Adipose tissue (tissue), 3 donors: ENCODE measurements around the gene WDHD1. TPM values are rescaled to one million over a fixed set of nuclear protein-coding genes. Genes with fewer than 3 reads are reported as not detected.
"Not testable (repeated sequence)": the region's sequence is repeated elsewhere in the genome, so short reads cannot be mapped to it uniquely, and the experiment has no call there.

ENCODE experiments used
- H3K27ac ChIP-seq: one replicate; pipeline ENCODE4 v1.5.1; 2013; ENCODE audit warnings: low read depth, low read length
- WGBS, 3 donors: extraction: QIAGEN DNeasy Blood & Tissue Kit; methylation state at CpG; one replicate each; pipeline ENCODE4 v1.1.7; 2013; 5-methylcytosine and 5-hydroxymethylcytosine counted together
- polyA plus RNA-seq, 3 donors: library from polyadenylated mRNA; stranded (reverse); fragments of 200-250 nt; gene quantifications; one replicate each; pipeline ENCODE4 v1.2.3, GENCODE V29; 2013
- donor health status: healthy with polysubstance abuse.
- donor health status: Bipolar disorder and iron deficiency.
- donor health status: healthy.

Gene WDHD1
- polyA plus RNA-seq, 3 donors: 0.49 to 0.90 (median 0.59) TPM

- H3K27ac ChIP-seq: not testable (repeated sequence)
- 91 to 95% (median 93%) methylated on average over 5 of the region's 5 CpGs for WGBS, 3 donors
Measured at GRCh38 chr14:54926570-54926969, 100.3 kb downstream of the WDHD1 start.

DNA sequence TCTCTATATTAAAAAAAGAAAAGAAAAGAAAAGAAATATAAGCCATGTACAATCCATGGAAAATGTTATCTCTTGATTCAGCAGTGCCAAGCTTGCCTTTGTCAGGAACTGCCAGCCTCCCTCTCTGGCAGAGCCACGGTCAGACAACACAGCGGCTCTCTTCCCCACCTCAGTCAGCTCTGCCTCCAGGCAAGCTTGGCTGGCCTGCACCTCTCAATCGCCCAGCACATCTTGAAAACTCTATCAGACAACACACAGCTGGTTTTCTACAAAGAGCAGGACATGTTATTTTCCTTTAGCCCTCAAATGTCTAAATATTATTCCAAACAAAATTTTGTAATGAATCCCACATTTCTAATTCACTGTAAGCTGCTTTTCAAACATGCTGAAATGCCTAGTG is 104.3 kb downstream of the WDHD1 start:
- WGBS, 3 donors: 68 to 82% (median 77%) methylated on average over 3 of the region's 3 CpGs
- H3K27ac ChIP-seq: no peak overlapping the region

- 43 to 85% (median 82%) methylated on average over 1 of the region's 1 CpG for WGBS, 3 donors
- no peak overlapping the region for H3K27ac ChIP-seq
Measured at GRCh38 chr14:54920052-54920451, 106.8 kb downstream of the WDHD1 start.

DNA sequence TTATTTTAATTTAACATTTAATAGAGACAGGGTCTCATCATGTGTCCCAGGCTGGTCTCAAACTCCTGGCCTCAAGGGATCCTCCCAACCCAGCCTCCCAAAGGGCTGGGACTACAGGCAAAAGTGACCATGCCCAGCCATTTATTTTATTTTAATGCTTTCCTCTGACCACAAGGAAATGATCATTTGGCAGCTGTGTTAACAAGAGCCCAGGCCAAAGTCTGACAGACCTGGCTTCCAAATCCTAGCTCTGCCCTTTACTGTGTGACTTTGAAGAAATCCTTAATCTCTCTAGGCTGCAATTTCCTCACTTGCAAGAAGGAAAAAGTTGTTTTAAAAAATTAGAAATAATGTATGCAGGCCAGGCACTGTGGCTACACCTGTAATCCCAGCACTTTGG is 107.6 kb downstream of the WDHD1 start:
- no peak overlapping the region for H3K27ac ChIP-seq

- no peak overlapping the region for H3K27ac ChIP-seq
- 63 to 81% (median 71%) methylated on average over 5 of the region's 5 CpGs for WGBS, 3 donors
Measured at GRCh38 chr14:54918427-54918826, 108.5 kb downstream of the WDHD1 start.

DNA sequence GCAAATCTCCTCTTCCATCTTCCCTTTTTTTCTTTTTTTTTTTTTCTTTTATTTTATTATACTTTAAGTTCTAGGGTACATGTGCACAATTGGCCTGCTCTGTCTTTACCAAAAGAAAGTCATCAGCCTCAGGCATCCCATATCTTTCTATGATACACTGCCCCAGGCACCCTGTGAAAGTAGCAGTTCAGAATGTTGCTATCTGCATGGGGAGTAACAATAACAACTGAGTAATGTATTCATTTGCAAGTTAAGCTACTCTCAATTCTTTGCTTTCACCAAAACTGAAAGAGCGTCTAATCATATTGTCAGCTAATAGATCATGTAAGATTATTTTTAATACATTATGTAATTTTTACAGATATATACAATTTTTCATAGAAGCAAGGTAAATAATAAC is 110.8 kb downstream of the WDHD1 start:
- no peak overlapping the region for H3K27ac ChIP-seq
- 96 to 100% (median 96%) methylated on average over 1 of the region's 1 CpG for WGBS, 3 donors

GRCh38 chr14:54909817-54910558 is 116.9 kb downstream of the WDHD1 start:
- H3K27ac ChIP-seq: no peak overlapping the region
- WGBS, 3 donors: 84 to 94% (median 89%) methylated on average over 5 of the region's 5 CpGs

GRCh38 chr14:54908973-54909372 is 117.9 kb downstream of the WDHD1 start:
- H3K27ac ChIP-seq: not testable (repeated sequence)
- 76 to 87% (median 85%) methylated on average over 4 of the region's 4 CpGs for WGBS, 3 donors

DNA sequence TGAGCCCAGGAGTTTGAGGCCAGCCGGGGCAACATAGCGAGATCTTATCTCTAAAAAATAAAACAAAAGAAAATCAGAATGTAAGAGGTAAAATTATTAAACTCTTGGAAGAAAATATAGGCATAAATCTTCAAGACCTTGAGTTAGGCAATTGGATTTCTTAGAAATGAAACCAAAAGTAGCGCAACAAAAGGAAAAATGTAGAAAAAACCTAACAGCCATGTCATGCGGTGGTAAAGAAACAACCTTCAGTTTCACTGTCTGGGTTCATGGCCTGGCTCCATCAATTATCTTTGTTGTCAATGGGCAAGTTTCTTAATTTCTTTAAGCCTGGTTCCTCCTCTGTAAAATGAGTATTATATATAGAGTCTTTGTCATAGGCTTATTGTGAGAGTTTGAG is 118.7 kb downstream of the WDHD1 start:
- no peak overlapping the region for H3K27ac ChIP-seq
- WGBS, 3 donors: 63 to 81% (median 77%) methylated on average over 4 of the region's 4 CpGs

GRCh38 chr14:54906075-54906474 is 120.8 kb downstream of the WDHD1 start:
- no peak overlapping the region for H3K27ac ChIP-seq

DNA sequence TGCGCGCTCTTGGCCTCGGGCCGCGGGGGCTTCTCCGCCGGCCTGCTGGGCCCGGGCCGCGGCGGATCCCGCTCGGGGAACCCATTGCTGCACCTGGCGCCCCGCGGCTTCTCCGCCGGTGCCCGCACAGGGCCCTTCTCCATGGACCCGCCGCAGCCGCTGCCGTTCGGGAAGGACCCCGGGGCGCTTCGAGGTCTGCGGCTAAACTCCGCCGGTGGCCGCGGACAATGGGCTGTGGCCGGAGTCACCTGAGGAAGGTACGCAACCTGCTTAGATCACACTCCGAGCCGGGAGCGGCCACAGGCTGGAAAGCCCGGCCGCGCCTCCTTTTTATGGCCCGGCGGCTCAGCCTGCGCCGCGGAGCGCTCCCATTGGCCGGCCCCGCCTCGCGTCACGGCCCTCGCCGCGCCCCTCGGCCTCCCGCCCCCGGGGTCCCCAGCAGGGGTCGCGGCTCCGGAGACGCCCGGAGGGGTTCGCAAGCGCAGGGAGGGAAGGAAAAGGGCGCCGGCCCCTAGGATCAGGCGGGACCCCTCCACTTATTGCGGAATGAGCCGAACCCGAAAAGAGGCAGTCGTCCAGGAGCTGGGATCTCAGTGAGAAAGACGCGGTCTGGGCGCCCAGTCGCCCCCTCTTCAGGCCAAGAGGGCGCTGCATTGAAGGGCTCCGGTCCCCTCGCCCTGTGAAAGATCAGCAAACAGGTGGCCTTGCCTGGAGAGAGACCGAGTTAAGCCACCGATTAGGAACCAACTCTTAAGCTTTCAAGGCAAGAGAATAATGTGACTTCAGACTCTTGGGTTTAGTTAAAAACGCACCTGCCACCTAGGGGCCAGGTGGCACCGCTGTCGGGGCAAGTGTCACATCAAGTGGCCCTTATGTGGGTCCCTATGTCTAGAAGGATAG is 124.1 kb downstream of the WDHD1 start, which contains the start of gene GCH1:
Gene GCH1 (minus strand): TSS at position 306 of the 900 bp plus-strand sequence. CDS start 163 bp downstream, at position 143.
- 1% methylated on average over 64 to 83 of the region's 83 CpGs for WGBS, 3 donors
- H3K27ac ChIP-seq: peak within 1 kb of the TSS; percentile 0

- H3K27ac ChIP-seq: peak overlapping the region; percentile 0
- 0% methylated on average over 37 of the region's 37 CpGs for WGBS, 3 donors
Measured at GRCh38 chr14:54902143-54902520, 124.8 kb downstream of the WDHD1 start.

DNA sequence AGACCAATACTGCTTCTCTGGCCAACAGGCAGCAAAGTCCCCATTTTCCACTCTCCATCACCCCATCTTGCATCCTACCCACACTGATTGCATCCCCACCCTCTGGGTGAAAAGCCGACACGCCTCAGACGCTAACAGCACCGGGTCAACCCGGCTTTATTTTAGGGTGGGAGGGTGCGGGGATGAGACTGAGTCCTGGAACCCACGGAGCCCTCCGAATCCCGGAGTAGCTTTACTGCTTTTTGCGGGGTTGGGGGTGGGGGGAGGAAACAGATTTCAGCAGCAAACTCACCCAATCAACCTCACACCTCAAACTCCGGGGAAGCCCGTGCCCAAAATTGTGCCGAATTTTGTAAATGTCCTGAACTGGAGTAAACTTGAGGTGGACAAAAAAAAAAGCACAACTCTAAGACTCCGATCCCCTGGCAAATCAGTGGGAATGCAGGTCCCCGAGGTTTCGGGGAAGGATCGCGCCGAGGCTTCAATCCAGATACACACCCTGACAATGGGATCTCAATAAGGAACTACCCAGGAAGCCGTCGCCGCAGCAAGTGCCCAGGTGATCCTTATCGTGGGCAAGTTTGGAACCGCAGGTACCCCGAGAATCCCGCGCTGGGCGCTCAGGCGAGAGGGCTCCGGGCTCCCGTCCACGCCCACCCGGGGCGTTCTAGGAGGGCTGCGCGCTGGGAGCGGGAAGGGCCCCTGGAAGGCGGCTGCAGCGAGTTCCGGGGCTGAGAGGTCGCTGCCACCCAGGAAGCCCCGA is 125.3 kb downstream of the WDHD1 start:
- WGBS, 3 donors: 0 to 1% (median 1%) methylated on average over 42 of the region's 42 CpGs
- peak overlapping the region; percentile 0 for H3K27ac ChIP-seq

DNA sequence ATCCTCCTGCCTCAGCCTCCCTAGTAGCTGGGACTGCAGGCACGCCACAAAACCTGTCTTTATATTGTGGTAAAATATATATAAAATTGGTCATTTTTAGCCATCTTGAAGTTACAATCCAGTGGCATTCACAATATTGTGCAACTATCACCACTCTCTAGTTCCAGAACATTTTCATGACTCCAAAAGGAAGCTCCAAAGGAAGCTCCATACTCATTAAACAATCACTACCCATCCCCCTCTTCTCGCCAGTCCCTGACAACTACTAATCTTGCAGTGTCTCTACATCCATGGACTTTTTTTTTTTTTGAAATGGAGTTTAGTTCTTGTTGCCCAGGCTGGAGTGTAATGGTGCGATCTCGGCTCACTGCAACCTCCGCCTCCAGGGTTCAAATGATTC is 127.3 kb downstream of the WDHD1 start:
- H3K27ac ChIP-seq: no peak overlapping the region
- WGBS, 3 donors: 96 to 99% (median 97%) methylated on average over 5 of the region's 5 CpGs

- WGBS, 3 donors: 95 to 96% (median 95%) methylated on average over 5 of the region's 5 CpGs
- not testable (repeated sequence) for H3K27ac ChIP-seq
Measured at GRCh38 chr14:54897809-54898555, 128.9 kb downstream of the WDHD1 start.

DNA sequence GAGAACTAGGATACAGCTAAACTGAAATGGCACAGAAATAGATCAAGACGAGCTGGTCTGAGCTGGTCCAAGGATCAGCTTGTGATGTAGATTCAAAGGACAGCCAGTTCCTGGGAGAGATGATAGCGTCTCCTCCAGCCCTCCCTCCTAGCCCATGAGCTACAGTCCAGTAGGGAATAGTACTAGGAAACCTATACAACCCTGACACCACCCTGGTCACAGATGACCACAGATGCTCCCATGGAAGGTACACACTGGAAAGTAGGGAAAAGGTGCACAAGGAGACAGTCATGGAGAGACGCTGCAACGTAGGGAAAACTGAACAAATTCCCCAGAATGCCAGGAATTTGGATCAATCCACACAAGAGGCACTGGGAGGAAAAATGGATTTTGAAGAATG is 131.2 kb downstream of the WDHD1 start:
- H3K27ac ChIP-seq: no peak overlapping the region
- 82 to 87% (median 83%) methylated on average over 4 of the region's 4 CpGs for WGBS, 3 donors

DNA sequence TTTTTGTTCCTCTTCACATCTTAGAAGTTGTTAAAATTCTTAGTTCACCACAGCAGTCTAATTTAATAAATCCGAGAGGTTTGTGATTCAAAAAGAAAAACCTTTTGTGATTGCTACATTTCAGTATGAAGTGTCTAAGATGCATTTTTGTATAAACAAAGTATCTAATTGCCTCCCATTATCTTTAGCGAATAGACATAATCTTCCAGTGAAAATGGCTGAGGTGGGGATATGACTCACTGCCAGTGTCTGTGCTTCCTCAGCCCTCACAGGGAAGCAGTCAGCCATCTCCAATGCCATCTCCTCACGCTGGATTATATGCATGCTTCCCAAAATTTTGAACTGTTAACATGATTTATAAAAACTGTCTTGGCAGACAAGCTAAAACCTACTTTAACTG is 131.9 kb downstream of the WDHD1 start:
- no peak overlapping the region for H3K27ac ChIP-seq
- WGBS, 3 donors: 76 to 88% (median 82%) methylated on average over 3 of the region's 3 CpGs

- H3K27ac ChIP-seq: no peak overlapping the region
- 75 to 89% (median 82%) methylated on average over 3 of the region's 3 CpGs for WGBS, 3 donors
Measured at GRCh38 chr14:54893151-54893760, 133.6 kb downstream of the WDHD1 start.
